Ovary (tissue), 9 donors: ENCODE data around the gene CD40LG. TPM values are rescaled to one million over a fixed set of nuclear protein-coding genes. Genes with fewer than 3 reads are reported as not detected.

Experiments used
- DNase-seq, 5 donors: peaks; one replicate each; pipeline ENCODE4 v3.0.0-alpha.2; 2019 to 2020
- H3K27ac ChIP-seq, 2 donors: fragments of 200-600 bp; one replicate each; pipeline versions ENCODE4 v1.5.1 to v1.8.0; 2019 to 2022
- H3K27me3 ChIP-seq: fragments of 200-600 bp; one replicate; pipeline ENCODE4 v1.8.0; 2022
- H3K36me3 ChIP-seq: fragments of 200-600 bp; sonication (generic); one replicate; pipeline ENCODE4 v1.5.1; 2019
- H3K4me1 ChIP-seq: one replicate; pipeline ENCODE4 v1.8.1; 2013; ENCODE audit warnings: mild to moderate bottlenecking, moderate library complexity; ENCODE audit not compliant: insufficient read depth
- H3K4me3 ChIP-seq: fragments of 200-600 bp; sonication (generic); one replicate; pipeline ENCODE4 v1.5.1; 2017
- H3K9me3 ChIP-seq, 2 donors: fragments of 200-600 bp in 1 of 2; sonication (generic) in 1 of 2; one replicate each; pipeline versions ENCODE4 v1.5.1 to v1.8.1; 2013 to 2019; ENCODE audit warnings: mild to moderate bottlenecking in 1 of 2, moderate library complexity in 1 of 2
- EP300 ChIP-seq: sonication (generic); formaldehyde crosslinking; IDR thresholded peaks from one replicate; pipeline ENCODE4 v1.6.1; 2017; ENCODE audit warnings: antibody characterized with exemption
- POLR2A ChIP-seq: fragments of 450-650 bp; IDR thresholded peaks from one replicate; pipeline ENCODE4 v1.6.1; 2017; ENCODE audit warnings: antibody characterized with exemption, mild to moderate bottlenecking, moderate library complexity
- WGBS, 3 donors: extraction: QIAGEN DNeasy Blood & Tissue Kit in 1 of 3; methylation state at CpG; one replicate each; pipeline versions ENCODE4 v1.1.5 to v1.1.7; 2013 to 2017; 5-methylcytosine and 5-hydroxymethylcytosine counted together
- intact Hi-C, 4 donors: fragments of 100-400 bp; cut with DNase I; formaldehyde crosslinking; loops; one replicate each; pipeline versions ENCODE4 v1.11.0 to v1.15.1; 2022 to 2023
- polyA plus RNA-seq, 2 donors: library from polyadenylated mRNA; stranded (reverse); fragments of 200-250 nt in 1 of 2; fragments of 350-450 nt in 1 of 2; fragmentation: Illumina TruSeq in 1 of 2; extraction: RNeasy Lipid Tissue Mini Kit (QIAGEN cat#74804) in 1 of 2; gene quantifications; one replicate each; pipeline ENCODE4 v1.2.3, GENCODE V29; 2013 to 2014
- total RNA-seq, 7 donors: library from RNA; depleted of rRNA in 2 of 7; stranded (reverse); fragments of >200 nt in 2 of 7; fragmentation: NEBNext Ultra II Directional in 3 of 7; extraction: Animal tissue kit (Norgen Biotek cat#: 25700) in 3 of 7; gene quantifications; one replicate each; pipeline versions ENCODE4 v1.1.0 to v1.2.4, GENCODE V29; 2016 to 2023
- TF ChIP-seq, protein P1 (sequence below), 3 donors: fragments of 450-650 bp in 2 of 3; fragments of 200-600 bp in 1 of 3; IDR thresholded peaks; one replicate each; pipeline versions ENCODE4 v1.5.1 to v1.8.0; 2016 to 2022; ENCODE audit warnings: antibody characterized with exemption in 3 of 3, mild to moderate bottlenecking in 1 of 3
- donor health status: DM: no; HTN: no; CAD: no; lungs with moderate emphysema.
- donor health status: DM: no; HTN: no; CAD: no.
- donor health status: Bipolar disorder and iron deficiency.
- donor health status: DM: yes; HTN: yes; CAD: no.
- donor health status: DM: no; HTN: no; CAD: no.
- donor health status: DM: yes; HTN: yes; CAD: no.

CD40LG gene
- total and polyA plus RNA-seq, 9 donors = 0.08 to 1.3 (median 0.17) TPM; not detected in 5

DNA sequence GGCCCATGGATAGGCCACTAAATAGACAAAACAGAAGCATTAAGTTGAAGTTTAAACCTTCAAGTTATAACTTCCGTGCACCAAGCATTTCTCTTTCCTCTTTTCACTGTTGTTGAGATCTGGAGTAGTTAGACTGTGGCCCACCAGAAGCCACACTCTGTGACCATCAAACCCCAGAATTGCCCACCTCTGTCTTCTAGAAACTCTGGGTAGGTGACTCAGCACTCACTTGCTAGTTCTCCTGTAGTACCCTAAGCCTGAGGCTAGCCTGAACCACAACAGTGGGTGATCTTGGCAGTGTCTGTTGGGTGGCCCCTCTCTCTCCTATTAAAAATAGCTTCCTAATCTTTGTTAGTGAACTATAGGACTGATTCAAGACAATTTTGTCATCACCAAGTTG is 24.6 kb upstream of the CD40LG start:
- Histone ChIP-seq H3K4me3 (no peak overlapping the region), H3K36me3 (no peaks in the 10 kb centered on the region), H3K9me3 (no peaks in the 10 kb centered on the region), H3K4me1 (no peaks in the 10 kb centered on the region), H3K27ac (no peak overlapping the region), H3K27me3 (no peaks in the 10 kb centered on the region)
- no peak for DNase-seq
- intact Hi-C loops = no loop called here
- 66 to 87% (median 73%) methylated on average over 1 of the region's 1 CpG for WGBS, 3 donors
- TF ChIP-seq, protein P1, sequence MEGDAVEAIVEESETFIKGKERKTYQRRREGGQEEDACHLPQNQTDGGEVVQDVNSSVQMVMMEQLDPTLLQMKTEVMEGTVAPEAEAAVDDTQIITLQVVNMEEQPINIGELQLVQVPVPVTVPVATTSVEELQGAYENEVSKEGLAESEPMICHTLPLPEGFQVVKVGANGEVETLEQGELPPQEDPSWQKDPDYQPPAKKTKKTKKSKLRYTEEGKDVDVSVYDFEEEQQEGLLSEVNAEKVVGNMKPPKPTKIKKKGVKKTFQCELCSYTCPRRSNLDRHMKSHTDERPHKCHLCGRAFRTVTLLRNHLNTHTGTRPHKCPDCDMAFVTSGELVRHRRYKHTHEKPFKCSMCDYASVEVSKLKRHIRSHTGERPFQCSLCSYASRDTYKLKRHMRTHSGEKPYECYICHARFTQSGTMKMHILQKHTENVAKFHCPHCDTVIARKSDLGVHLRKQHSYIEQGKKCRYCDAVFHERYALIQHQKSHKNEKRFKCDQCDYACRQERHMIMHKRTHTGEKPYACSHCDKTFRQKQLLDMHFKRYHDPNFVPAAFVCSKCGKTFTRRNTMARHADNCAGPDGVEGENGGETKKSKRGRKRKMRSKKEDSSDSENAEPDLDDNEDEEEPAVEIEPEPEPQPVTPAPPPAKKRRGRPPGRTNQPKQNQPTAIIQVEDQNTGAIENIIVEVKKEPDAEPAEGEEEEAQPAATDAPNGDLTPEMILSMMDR (IDR thresholded peaks at IDR 0.05) = no peak
- TF ChIP-seq POLR2A = no peak
- TF ChIP-seq EP300 = no peak

- WGBS, 3 donors = 69 to 76% (median 75%) methylated on average over 2 of the region's 2 CpGs
- TF ChIP-seq EP300 (no peak), POLR2A (no peak)
- TF ChIP-seq, protein P1 (IDR thresholded peaks at IDR 0.05) = no peak
- Histone ChIP-seq H3K4me3 (no peak overlapping the region), H3K36me3 (no peaks in the 10 kb centered on the region), H3K4me1 (no peaks in the 10 kb centered on the region), H3K27me3 (no peaks in the 10 kb centered on the region), H3K9me3 (no peaks in the 10 kb centered on the region), H3K27ac (no peak overlapping the region)
- intact Hi-C loops = no loop called here
- DNase-seq = no peak
Observed at GRCh38 chrX:136625246-136625645, 22.7 kb upstream of the CD40LG start.

GRCh38 chrX:136626237-136626636 is 21.7 kb upstream of the CD40LG start:
- TF ChIP-seq EP300 (no peak), POLR2A (no peak)
- TF ChIP-seq, protein P1 (IDR thresholded peaks at IDR 0.05) = no peak
- intact Hi-C loops = no loop called here
- no peaks in the 10 kb centered on the region for H3K9me3 ChIP-seq
- H3K27me3 ChIP-seq = no peaks in the 10 kb centered on the region
- 43 to 52% (median 45%) methylated on average over 2 of the region's 2 CpGs for WGBS, 3 donors
- H3K4me1 ChIP-seq = no peaks in the 10 kb centered on the region
- no peak for DNase-seq
- H3K4me3 ChIP-seq = no peak overlapping the region
- H3K36me3 ChIP-seq = no peaks in the 10 kb centered on the region
- no peak overlapping the region for H3K27ac ChIP-seq

DNA sequence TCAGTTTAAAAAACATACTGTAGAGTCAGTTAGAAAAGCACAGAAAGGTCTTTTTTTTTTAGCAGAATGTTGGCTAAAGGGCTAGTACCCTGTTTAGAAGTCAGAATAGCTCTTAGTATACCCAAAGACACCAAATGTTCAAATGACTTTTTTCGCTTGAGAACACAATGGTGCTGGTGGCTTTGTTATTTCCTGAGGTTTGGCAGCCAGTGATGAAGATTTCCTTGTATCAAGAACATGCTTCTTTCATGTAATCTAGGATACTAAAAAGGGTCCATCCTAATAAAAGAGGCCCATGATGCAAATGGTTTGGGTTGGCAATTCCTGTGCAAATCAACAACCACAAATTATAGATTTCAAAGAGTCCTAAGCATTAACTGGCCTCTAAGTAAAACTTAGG is 21.1 kb upstream of the CD40LG start:
- TF ChIP-seq EP300 (no peak), POLR2A (no peak)
- TF ChIP-seq, protein P1 (IDR thresholded peaks at IDR 0.05) = no peak
- 53 to 73% (median 55%) methylated on average over 1 of the region's 1 CpG for WGBS, 3 donors
- Histone ChIP-seq H3K4me1 (no peaks in the 10 kb centered on the region), H3K4me3 (no peak overlapping the region), H3K27ac (no peak overlapping the region), H3K36me3 (no peaks in the 10 kb centered on the region), H3K27me3 (no peaks in the 10 kb centered on the region), H3K9me3 (no peaks in the 10 kb centered on the region)
- DNase-seq = no peak
- intact Hi-C loops = no loop called here
